HepG2 (cell line): ENCODE data around the gene CEP104. TPM values are rescaled to one million over a fixed set of nuclear protein-coding genes. Genes with fewer than 3 reads are reported as not detected.

ENCODE experiments used
- EZH2 ChIP-seq: conservative IDR thresholded peaks from 2 replicates; pipeline ENCODE4 v1.6.1; 2012; ENCODE audit warnings: mild to moderate bottlenecking, low read depth, low read length, moderate library complexity
- GTF2F1 ChIP-seq: fragments of 150-350 bp; IDR thresholded peaks from 2 replicates; pipeline ENCODE4 v1.6.1; 2014; ENCODE audit warnings: low read length
- HNF4A ChIP-seq: sonication (generic); formaldehyde crosslinking; IDR thresholded peaks from 2 replicates; pipeline ENCODE4 v1.4.0; 2020; ENCODE audit warnings: missing genetic modification reagents
- HNRNPL ChIP-seq: fragments of 200-400 bp; formaldehyde crosslinking; IDR thresholded peaks from 2 replicates; pipeline ENCODE4 v1.6.1; 2017; ENCODE audit warnings: mild to moderate bottlenecking, low read depth, low read length
- JUNB ChIP-seq: sonication (generic); formaldehyde crosslinking; IDR thresholded peaks from 2 replicates; pipeline ENCODE4 v1.8.0; 2022; ENCODE audit warnings: missing genetic modification reagents, mild to moderate bottlenecking, borderline replicate concordance
- NONO ChIP-seq, 2 experiments: fragments of 450-650 bp in 1 of 2; sonication (generic) in 1 of 2; formaldehyde crosslinking in 1 of 2; IDR thresholded peaks in 1 of 2; conservative IDR thresholded peaks in 1 of 2; 2 replicates each; pipeline versions ENCODE4 v1.6.1 to v1.8.0; 2017 to 2022; ENCODE audit warnings: mild to moderate bottlenecking in 1 of 2, missing genetic modification reagents in 1 of 2, moderate library complexity in 1 of 2
- POLR2A ChIP-seq, 2 experiments: IDR thresholded peaks; 2 replicates each; pipeline ENCODE4 v1.6.1; 2011; ENCODE audit warnings: low read depth in 2 of 2, low read length in 2 of 2, mild to moderate bottlenecking in 1 of 2, moderate library complexity in 1 of 2; ENCODE audit not compliant: insufficient read depth in 1 of 2
- SMYD3 ChIP-seq: sonication (generic); formaldehyde crosslinking; IDR thresholded peaks from 2 replicates; pipeline ENCODE4 v1.8.1; 2023; ENCODE audit warnings: mild to moderate bottlenecking, missing genetic modification reagents
- ZNF564 ChIP-seq: sonication (generic); formaldehyde crosslinking; IDR thresholded peaks from 2 replicates; pipeline ENCODE4 v1.8.1; 2023; ENCODE audit warnings: mild to moderate bottlenecking, missing genetic modification reagents
- ZNF773 ChIP-seq: sonication (generic); formaldehyde crosslinking; IDR thresholded peaks from 2 replicates; pipeline ENCODE4 v1.4.0; 2020; ENCODE audit warnings: missing genetic modification reagents, borderline replicate concordance
- polyA plus RNA-seq, 8 experiments: library from polyadenylated mRNA; depleted of rRNA in 3 of 8; stranded (reverse) in 7 of 8; unstranded in 1 of 8; fragments of >200 nt; fragmentation: Illumina TruSeq in 4 of 8; extraction: Trizol in 4 of 8; gene quantifications; 2 replicates each; pipeline versions ENCODE4 v1.2.1 to v1.2.3, GENCODE V29; 2011 to 2016; ENCODE audit warnings: low read depth in 4 of 8, missing spikeins in 1 of 8, mixed read lengths in 1 of 8; ENCODE audit not compliant: insufficient read depth in 1 of 8
- total RNA-seq, 5 experiments: library from RNA; depleted of rRNA; stranded (reverse); fragments of >200 nt; fragmentation: Illumina TruSeq; extraction: Trizol; gene quantifications; 2 replicates each; pipeline ENCODE4 v1.2.3, GENCODE V29; 2016; ENCODE audit warnings: low read depth in 1 of 5
- TF ChIP-seq, protein P1 (sequence below): sonication (generic); formaldehyde crosslinking; IDR thresholded peaks from one replicate; pipeline ENCODE4 v1.5.1; 2020; ENCODE audit warnings: mild to moderate bottlenecking, missing genetic modification reagents; ENCODE audit errors: not compliant biosample characterization
- TF ChIP-seq, protein P2 (sequence below): sonication (generic); formaldehyde crosslinking; IDR thresholded peaks from 2 replicates; pipeline ENCODE4 v1.4.0; 2020; ENCODE audit warnings: missing genetic modification reagents, borderline replicate concordance
- TF ChIP-seq, protein P3 (sequence below): IDR thresholded peaks from 2 replicates; pipeline ENCODE4 v1.6.1; 2012; ENCODE audit warnings: low read length, improper control_type of control experiment

Gene CEP104
- total and polyA plus RNA-seq, 2 of the 13 experiments (the other 11 are each of a cell fraction or from before 2014, with no cell fraction given) = 20.4 to 30.1 TPM

DNA sequence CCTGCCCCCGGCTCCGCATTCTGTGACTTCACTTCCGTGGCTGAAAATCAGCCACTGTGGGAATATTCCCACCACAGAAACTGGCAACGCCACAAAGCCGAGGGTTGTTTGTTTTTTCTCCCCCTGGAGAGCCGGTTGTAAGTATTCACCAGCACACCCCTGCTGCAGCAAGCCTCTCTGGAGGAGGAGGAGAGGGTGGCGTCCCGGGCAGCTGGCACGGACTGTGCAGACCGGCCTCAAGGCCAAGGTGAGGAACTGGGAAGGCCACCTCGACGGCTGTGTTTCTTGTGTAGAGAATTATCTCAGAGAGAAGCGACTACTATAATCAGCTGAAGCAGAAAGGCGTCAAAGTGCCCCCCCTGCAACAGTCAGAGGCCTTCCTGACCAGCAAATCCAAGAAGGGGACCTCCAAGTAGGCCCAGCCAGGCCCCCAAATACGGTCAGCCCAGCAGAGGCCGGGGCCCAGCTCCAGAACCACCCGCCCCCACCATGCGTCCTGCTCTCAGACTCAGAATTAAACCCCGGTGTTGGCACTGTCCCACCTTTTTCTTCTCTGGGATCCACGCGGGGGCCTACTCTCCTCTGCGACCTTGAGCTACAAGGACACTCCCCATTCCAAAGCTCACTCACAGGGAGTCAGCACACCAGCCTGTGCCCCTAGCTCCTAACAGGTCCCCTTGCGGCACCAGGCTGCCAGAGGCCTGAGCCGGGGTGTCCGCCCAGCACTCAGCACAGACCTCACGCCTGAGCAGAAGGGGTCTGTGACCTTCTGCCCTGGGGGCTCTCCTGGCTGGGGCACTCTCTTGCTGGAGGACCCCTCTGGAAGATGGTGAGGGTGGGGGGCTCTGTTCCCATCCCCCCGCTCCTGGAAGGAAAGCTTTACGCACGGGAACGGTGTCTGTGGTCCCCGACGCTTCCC, 85.6 kb downstream of the CEP104 start (continued):
- no peak for TF ChIP-seq JUNB (CRISPR knock-in tag)
- TF ChIP-seq HNRNPL = 0 out of 2 replicates have a peak, but pooled peaks have one; percentile 47
- no peak for TF ChIP-seq SMYD3
- TF ChIP-seq, protein P1, sequence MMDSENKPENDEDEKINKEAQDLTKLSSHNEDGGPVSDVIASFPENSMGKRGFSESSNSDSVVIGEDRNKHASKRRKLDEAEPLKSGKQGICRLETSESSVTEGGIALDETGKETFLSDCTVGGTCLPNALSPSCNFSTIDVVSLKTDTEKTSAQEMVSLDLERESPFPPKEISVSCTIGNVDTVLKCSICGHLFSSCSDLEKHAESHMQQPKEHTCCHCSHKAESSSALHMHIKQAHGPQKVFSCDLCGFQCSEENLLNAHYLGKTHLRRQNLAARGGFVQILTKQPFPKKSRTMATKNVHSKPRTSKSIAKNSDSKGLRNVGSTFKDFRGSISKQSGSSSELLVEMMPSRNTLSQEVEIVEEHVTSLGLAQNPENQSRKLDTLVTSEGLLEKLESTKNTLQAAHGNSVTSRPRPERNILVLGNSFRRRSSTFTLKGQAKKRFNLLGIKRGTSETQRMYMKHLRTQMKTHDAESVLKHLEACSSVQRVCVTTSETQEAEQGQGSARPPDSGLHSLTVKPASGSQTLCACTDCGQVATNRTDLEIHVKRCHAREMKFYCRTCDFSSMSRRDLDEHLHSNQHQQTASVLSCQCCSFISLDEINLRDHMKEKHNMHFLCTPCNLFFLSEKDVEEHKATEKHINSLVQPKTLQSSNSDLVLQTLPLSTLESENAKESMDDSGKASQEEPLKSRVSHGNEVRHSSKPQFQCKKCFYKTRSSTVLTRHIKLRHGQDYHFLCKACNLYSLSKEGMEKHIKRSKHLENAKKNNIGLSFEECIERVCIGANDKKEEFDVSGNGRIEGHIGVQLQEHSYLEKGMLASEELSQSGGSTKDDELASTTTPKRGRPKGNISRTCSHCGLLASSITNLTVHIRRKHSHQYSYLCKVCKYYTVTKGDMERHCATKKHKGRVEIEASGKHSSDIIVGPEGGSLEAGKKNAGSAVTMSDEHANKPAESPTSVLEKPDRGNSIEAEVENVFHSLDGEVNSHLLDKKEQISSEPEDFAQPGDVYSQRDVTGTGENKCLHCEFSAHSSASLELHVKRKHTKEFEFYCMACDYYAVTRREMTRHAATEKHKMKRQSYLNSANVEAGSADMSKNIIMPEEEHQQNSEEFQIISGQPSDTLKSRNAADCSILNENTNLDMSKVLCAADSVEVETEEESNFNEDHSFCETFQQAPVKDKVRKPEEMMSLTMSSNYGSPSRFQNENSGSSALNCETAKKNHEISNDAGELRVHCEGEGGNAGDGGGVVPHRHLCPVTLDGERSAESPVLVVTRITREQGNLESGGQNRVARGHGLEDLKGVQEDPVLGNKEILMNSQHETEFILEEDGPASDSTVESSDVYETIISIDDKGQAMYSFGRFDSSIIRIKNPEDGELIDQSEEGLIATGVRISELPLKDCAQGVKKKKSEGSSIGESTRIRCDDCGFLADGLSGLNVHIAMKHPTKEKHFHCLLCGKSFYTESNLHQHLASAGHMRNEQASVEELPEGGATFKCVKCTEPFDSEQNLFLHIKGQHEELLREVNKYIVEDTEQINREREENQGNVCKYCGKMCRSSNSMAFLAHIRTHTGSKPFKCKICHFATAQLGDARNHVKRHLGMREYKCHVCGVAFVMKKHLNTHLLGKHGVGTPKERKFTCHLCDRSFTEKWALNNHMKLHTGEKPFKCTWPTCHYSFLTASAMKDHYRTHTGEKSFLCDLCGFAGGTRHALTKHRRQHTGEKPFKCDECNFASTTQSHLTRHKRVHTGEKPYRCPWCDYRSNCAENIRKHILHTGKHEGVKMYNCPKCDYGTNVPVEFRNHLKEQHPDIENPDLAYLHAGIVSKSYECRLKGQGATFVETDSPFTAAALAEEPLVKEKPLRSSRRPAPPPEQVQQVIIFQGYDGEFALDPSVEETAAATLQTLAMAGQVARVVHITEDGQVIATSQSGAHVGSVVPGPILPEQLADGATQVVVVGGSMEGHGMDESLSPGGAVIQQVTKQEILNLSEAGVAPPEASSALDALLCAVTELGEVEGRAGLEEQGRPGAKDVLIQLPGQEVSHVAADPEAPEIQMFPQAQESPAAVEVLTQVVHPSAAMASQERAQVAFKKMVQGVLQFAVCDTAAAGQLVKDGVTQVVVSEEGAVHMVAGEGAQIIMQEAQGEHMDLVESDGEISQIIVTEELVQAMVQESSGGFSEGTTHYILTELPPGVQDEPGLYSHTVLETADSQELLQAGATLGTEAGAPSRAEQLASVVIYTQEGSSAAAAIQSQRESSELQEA (CRISPR knock-in tag) = no peak
- TF ChIP-seq, protein P2, sequence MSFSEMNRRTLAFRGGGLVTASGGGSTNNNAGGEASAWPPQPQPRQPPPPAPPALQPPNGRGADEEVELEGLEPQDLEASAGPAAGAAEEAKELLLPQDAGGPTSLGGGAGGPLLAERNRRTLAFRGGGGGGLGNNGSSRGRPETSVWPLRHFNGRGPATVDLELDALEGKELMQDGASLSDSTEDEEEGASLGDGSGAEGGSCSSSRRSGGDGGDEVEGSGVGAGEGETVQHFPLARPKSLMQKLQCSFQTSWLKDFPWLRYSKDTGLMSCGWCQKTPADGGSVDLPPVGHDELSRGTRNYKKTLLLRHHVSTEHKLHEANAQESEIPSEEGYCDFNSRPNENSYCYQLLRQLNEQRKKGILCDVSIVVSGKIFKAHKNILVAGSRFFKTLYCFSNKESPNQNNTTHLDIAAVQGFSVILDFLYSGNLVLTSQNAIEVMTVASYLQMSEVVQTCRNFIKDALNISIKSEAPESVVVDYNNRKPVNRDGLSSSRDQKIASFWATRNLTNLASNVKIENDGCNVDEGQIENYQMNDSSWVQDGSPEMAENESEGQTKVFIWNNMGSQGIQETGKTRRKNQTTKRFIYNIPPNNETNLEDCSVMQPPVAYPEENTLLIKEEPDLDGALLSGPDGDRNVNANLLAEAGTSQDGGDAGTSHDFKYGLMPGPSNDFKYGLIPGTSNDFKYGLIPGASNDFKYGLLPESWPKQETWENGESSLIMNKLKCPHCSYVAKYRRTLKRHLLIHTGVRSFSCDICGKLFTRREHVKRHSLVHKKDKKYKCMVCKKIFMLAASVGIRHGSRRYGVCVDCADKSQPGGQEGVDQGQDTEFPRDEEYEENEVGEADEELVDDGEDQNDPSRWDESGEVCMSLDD (CRISPR knock-in tag) = peak; percentile 72; the same call in 1 of the 2 replicates
- peak; percentile 87 for TF ChIP-seq HNF4A (CRISPR knock-in tag)
- peak in 1 of 2 experiments; percentile 81; a peak in 2 of 4 replicates for TF ChIP-seq POLR2A (IDR thresholded peaks at IDR 0.05; ENCODE audit: insufficient read depth in 1 of 2, low read depth in 2 of 2, low read length in 2 of 2)
- no peak for TF ChIP-seq GTF2F1
- no peak for TF ChIP-seq NONO (IDR thresholded peaks at IDR 0.05)
- TF ChIP-seq NONO (CRISPR knock-in tag; conservative IDR thresholded peaks at IDR 0.05) = 0 out of 2 replicates have a peak, but pooled peaks have one; percentile 46
- TF ChIP-seq, protein P3, sequence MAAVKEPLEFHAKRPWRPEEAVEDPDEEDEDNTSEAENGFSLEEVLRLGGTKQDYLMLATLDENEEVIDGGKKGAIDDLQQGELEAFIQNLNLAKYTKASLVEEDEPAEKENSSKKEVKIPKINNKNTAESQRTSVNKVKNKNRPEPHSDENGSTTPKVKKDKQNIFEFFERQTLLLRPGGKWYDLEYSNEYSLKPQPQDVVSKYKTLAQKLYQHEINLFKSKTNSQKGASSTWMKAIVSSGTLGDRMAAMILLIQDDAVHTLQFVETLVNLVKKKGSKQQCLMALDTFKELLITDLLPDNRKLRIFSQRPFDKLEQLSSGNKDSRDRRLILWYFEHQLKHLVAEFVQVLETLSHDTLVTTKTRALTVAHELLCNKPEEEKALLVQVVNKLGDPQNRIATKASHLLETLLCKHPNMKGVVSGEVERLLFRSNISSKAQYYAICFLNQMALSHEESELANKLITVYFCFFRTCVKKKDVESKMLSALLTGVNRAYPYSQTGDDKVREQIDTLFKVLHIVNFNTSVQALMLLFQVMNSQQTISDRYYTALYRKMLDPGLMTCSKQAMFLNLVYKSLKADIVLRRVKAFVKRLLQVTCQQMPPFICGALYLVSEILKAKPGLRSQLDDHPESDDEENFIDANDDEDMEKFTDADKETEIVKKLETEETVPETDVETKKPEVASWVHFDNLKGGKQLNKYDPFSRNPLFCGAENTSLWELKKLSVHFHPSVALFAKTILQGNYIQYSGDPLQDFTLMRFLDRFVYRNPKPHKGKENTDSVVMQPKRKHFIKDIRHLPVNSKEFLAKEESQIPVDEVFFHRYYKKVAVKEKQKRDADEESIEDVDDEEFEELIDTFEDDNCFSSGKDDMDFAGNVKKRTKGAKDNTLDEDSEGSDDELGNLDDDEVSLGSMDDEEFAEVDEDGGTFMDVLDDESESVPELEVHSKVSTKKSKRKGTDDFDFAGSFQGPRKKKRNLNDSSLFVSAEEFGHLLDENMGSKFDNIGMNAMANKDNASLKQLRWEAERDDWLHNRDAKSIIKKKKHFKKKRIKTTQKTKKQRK = no peak
- TF ChIP-seq EZH2 = no peak
- TF ChIP-seq ZNF564 (CRISPR knock-in tag) = peak; percentile 29; the same call in 1 of the 2 replicates
- TF ChIP-seq ZNF773 (CRISPR knock-in tag) = no peak
